Thoracic aorta (tissue), 2 donors: Measurements from ENCODE around the gene KLRF2. TPM values are rescaled to one million over a fixed set of nuclear protein-coding genes. Genes with fewer than 3 reads are reported as not detected.

Source experiments
- ATAC-seq: fragments of 150-250 bp; one replicate; pipeline ENCODE4 v1.8.0; 2017; ENCODE audit warnings: low read depth; ENCODE audit not compliant: insufficient number of reproducible peaks, low FRiP score
- DNase-seq: peaks from one replicate; pipeline ENCODE4 v3.0.0-alpha.2; 2020; ENCODE audit warnings: low spot score
- H3K27ac ChIP-seq, 2 donors: fragments of 200-600 bp; sonication (generic); 1 replicate in 1 of 2; 2 replicates in 1 of 2; pipeline ENCODE4 v1.5.1; 2016; ENCODE audit warnings: mild to moderate bottlenecking in 2 of 2, moderate library complexity in 2 of 2
- H3K27me3 ChIP-seq: fragments of 200-600 bp; sonication (generic); replicated peaks from 2 replicates; pipeline ENCODE4 v1.6.0; 2016; ENCODE audit warnings: mild to moderate bottlenecking; ENCODE audit not compliant: insufficient read depth
- H3K36me3 ChIP-seq: fragments of 200-600 bp; sonication (generic); one replicate; pipeline ENCODE4 v1.5.1; 2016
- H3K4me1 ChIP-seq, 2 donors: fragments of 200-600 bp; sonication (generic); 1 replicate in 1 of 2; 2 replicates in 1 of 2; pipeline versions ENCODE4 v1.5.1 to v1.6.0; 2016; ENCODE audit warnings: low read depth in 2 of 2, mild to moderate bottlenecking in 1 of 2; ENCODE audit not compliant: control insufficient read depth in 1 of 2
- H3K4me3 ChIP-seq: fragments of 200-600 bp; sonication (generic); 2 replicates; pipeline ENCODE4 v1.5.1; 2016; ENCODE audit warnings: mild to moderate bottlenecking
- H3K9me3 ChIP-seq: fragments of 200-600 bp; sonication (generic); 2 replicates; pipeline ENCODE4 v1.5.1; 2016
- total RNA-seq, 2 donors: library from RNA; depleted of rRNA; stranded (reverse); fragments of >200 nt; gene quantifications; one replicate each; pipeline versions ENCODE4 v1.1.0 to v1.2.3, GENCODE V29; 2016
- TF ChIP-seq, protein P1 (sequence below): fragments of 200-600 bp; sonication (generic); IDR thresholded peaks from one replicate; pipeline ENCODE4 v1.5.1; 2019; ENCODE audit warnings: antibody characterized with exemption

KLRF2 gene
- total RNA-seq, 2 donors from 2014 or later: not detected

DNA sequence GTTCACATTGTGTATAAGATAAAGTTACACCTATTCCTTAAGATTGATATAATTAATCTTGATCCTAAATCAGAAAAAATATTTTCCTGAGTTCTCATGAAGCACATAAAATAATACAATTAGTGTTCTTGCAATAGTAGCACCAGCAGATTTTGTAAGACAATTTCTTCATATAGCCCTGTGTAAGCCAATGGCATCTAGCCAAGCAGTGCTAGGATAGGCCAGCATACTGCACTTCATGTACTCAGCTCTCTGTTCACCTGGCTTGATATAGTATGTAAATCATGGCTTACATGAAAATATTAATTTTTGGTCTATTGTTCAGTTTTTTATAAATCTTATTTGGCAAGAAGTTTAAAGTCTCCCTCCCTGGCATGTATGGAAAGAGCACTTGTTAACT lies 1.9 kb downstream of the KLRF2 start:
- H3K27ac ChIP-seq: no peak overlapping the region
- DNase-seq (no peak), ATAC-seq (no peak)
- H3K27me3 ChIP-seq: no peaks in the 10 kb centered on the region
- no peak overlapping the region for H3K4me3 ChIP-seq
- no peaks in the 10 kb centered on the region for H3K4me1 ChIP-seq
- H3K9me3 ChIP-seq: no peaks in the 10 kb centered on the region
- H3K36me3 ChIP-seq: no peaks in the 10 kb centered on the region
- TF ChIP-seq, protein P1, sequence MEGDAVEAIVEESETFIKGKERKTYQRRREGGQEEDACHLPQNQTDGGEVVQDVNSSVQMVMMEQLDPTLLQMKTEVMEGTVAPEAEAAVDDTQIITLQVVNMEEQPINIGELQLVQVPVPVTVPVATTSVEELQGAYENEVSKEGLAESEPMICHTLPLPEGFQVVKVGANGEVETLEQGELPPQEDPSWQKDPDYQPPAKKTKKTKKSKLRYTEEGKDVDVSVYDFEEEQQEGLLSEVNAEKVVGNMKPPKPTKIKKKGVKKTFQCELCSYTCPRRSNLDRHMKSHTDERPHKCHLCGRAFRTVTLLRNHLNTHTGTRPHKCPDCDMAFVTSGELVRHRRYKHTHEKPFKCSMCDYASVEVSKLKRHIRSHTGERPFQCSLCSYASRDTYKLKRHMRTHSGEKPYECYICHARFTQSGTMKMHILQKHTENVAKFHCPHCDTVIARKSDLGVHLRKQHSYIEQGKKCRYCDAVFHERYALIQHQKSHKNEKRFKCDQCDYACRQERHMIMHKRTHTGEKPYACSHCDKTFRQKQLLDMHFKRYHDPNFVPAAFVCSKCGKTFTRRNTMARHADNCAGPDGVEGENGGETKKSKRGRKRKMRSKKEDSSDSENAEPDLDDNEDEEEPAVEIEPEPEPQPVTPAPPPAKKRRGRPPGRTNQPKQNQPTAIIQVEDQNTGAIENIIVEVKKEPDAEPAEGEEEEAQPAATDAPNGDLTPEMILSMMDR: no peak

DNA sequence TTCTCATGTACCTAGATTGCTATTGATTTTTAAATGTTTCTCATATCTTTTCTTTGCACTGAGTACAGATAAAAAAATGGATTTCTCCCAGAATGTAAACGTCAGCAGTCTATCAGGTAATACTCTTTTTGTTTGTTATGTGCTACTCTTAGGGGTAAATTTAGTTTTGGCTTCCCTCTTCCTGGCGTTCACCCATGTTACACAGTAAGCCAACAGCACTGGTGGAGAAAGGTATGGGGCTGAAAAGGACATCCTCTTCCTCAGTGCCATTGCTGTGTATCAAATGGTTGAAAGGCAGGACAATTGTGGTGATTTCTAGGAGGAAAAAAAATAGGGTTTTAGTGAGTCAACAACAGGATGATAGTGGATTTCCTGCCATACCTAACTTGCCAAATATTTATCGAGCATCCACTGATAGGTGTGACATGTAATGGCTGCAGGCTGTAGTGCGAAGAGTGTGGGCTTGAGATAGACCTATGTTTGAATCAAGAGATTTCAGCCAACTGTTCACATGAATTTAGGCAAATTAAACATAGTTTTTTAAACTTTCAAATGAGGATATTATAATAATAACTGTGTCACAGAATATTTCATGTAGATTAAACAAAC lies 7.5 kb downstream of the KLRF2 start:
- TF ChIP-seq, protein P1: no peak
- Histone ChIP-seq H3K36me3 (no peaks in the 10 kb centered on the region), H3K27ac (no peak overlapping the region), H3K4me1 (no peaks in the 10 kb centered on the region), H3K9me3 (no peaks in the 10 kb centered on the region), H3K4me3 (no peak overlapping the region), H3K27me3 (no peaks in the 10 kb centered on the region)
- no peak for ATAC-seq
- no peak for DNase-seq

DNA sequence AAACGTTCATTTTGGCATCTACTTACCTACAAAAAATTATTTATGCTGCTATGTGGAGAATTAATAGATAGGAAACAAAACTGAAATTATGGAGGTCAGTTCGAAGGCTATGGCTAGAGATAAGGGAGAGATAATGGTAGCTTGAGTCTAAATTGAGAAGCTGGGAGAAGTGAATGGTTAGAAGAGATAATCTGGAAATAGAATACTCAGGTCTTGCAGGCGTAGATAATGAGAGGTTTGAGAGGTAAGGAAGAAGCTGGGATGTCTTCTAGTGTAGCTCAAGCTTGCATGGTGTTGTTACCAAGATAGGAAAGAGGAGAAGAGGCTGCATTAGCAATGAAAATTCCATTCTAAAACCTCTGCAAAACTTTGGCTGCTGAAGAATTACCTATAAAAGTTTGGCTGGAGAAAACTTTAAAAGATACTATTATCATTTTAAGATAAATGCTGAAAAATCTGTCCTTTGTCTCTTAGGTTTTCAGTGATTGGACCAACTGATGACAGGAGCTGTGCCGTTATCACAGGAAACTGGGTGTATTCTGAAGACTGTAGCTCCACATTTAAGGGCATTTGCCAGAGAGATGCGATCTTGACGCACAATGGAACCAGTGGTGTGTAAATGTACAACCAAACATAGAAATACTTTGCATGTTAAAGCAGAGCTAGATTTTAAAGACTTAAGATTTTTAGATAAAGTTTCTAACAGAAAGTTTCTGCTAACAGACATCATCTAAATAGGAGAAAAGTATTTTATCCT lies 14.1 kb downstream of the KLRF2 start:
- TF ChIP-seq, protein P1: no peak
- no peak overlapping the region for H3K4me3 ChIP-seq
- DNase-seq (no peak), ATAC-seq (no peak)
- H3K9me3 ChIP-seq: no peaks in the 10 kb centered on the region
- H3K27ac ChIP-seq: no peak overlapping the region
- no peaks in the 10 kb centered on the region for H3K36me3 ChIP-seq
- H3K4me1 ChIP-seq: no peaks in the 10 kb centered on the region
- H3K27me3 ChIP-seq: no peaks in the 10 kb centered on the region

DNA sequence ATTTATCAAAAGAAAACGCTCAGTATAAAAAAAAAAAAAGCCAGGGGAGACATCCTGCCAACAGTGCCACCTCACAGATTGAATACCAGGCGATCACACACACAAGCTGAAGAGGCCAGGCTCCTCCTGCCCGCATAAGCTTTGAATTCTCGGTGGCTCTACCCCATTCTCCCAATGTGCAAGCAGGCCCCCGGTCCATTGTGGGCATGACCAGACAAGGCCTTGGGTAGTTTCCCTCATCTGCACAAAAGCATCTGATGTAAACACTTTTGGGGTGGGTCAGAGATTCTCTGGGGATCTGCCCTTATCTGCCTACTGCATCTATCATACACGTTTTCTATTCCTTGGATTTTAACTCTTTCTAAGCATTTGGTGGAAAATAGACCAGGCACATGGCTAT lies 16.2 kb downstream of the KLRF2 start:
- H3K4me1 ChIP-seq: no peaks in the 10 kb centered on the region
- ATAC-seq: no peak
- no peaks in the 10 kb centered on the region for H3K9me3 ChIP-seq
- H3K27me3 ChIP-seq: no peaks in the 10 kb centered on the region
- H3K27ac ChIP-seq: no peak overlapping the region
- TF ChIP-seq, protein P1: no peak
- no peak overlapping the region for H3K4me3 ChIP-seq
- no peak for DNase-seq
- H3K36me3 ChIP-seq: no peaks in the 10 kb centered on the region

DNA sequence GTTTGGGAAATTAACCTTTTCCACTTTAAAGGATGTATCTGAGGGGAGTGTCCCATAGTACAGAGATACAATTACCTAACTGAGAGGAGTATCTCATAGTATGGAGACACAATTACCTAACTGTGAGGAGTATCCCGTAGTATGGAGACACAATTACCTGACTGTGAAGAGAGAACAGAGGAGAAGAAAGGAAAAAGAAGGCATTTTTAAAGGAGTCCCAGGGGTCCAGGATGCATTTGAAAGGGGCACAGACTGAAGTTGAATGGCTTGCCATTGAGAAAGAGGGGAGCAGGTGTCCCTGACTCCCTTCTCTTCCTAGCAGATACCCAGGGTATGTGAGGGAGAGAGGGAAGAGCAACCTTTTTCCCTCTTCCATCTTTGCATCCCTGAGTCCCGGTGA lies 17.9 kb downstream of the KLRF2 start:
- no peak for DNase-seq
- H3K27me3 ChIP-seq: no peaks in the 10 kb centered on the region
- TF ChIP-seq, protein P1: no peak
- peaks cover 3% of the 10 kb centered on the region for H3K9me3 ChIP-seq
- H3K27ac ChIP-seq: no peak overlapping the region
- no peak overlapping the region for H3K4me3 ChIP-seq
- no peak for ATAC-seq
- H3K36me3 ChIP-seq: no peaks in the 10 kb centered on the region
- H3K4me1 ChIP-seq: no peaks in the 10 kb centered on the region
